ENCODE results near the gene AARSD1.
A peak's percentile ranks its signal among the peaks of the same experiment; 100 is the strongest.

AARSD1 gene, protein sequence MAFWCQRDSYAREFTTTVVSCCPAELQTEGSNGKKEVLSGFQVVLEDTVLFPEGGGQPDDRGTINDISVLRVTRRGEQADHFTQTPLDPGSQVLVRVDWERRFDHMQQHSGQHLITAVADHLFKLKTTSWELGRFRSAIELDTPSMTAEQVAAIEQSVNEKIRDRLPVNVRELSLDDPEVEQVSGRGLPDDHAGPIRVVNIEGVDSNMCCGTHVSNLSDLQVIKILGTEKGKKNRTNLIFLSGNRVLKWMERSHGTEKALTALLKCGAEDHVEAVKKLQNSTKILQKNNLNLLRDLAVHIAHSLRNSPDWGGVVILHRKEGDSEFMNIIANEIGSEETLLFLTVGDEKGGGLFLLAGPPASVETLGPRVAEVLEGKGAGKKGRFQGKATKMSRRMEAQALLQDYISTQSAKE

DNA sequence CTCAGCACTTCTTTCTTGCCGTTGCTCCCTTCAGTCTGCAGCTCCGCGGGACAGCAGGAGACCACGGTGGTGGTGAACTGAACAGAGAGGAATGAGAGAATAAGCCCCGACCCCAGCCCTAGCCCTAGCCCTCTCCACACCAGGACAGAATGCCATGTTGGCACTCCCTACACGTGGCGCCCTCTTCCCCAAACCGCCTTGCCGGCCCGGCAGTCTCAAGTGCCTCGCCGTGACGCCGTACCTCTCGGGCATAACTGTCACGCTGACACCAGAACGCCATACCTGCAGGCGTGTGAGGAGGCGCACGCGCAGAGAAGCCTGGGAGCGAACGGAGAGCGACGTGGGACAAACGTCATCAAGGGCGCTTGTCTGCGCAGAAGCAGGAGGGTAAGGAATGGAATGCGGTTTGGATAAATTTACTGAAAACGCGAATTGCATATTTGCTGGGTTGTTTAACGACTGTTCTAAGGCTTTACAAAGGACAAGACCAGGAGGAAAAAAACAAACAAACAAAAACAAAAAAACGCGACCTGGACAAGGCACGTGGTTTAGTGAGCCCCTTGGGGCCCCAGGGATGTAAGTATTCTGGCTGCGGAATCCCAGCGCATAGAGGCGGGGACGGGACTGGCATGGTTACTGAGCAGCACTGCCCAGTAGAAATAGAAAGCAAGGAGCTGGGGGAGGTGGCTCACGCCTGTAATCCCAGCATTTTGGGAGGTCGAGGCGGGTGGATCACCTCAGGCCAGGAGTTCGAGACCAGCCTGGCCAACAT, at the start of gene AARSD1:
AARSD1 (minus strand) TSS at position 294 of the 772 bp plus-strand sequence; CDS start at position 280, 14 bp downstream.
- peak within 1 kb of the TSS; percentile 83 for H3K27ac ChIP-seq
- TF ChIP-seq, protein P1, sequence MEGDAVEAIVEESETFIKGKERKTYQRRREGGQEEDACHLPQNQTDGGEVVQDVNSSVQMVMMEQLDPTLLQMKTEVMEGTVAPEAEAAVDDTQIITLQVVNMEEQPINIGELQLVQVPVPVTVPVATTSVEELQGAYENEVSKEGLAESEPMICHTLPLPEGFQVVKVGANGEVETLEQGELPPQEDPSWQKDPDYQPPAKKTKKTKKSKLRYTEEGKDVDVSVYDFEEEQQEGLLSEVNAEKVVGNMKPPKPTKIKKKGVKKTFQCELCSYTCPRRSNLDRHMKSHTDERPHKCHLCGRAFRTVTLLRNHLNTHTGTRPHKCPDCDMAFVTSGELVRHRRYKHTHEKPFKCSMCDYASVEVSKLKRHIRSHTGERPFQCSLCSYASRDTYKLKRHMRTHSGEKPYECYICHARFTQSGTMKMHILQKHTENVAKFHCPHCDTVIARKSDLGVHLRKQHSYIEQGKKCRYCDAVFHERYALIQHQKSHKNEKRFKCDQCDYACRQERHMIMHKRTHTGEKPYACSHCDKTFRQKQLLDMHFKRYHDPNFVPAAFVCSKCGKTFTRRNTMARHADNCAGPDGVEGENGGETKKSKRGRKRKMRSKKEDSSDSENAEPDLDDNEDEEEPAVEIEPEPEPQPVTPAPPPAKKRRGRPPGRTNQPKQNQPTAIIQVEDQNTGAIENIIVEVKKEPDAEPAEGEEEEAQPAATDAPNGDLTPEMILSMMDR (IDR thresholded peaks at IDR 0.05): no peak
- H3K27me3 ChIP-seq (ENCODE audit: control insufficient read depth, insufficient read depth, low read length): no peaks in the 10 kb centered on the region
- peak within 1 kb of the TSS; percentile 62 for H3K4me3 ChIP-seq (ENCODE audit: low read depth, low read length)
- no peaks in the 10 kb centered on the region for H3K9me3 ChIP-seq (ENCODE audit: control insufficient read depth, low read length)
- H3K36me3 ChIP-seq (ENCODE audit: control insufficient read depth, insufficient read depth, low read length): no peaks in the 10 kb centered on the region
- no peak within 1 kb of the TSS for H3K9ac ChIP-seq
- H2AFZ ChIP-seq: peak within 1 kb of the TSS; percentile 95
- no peaks in the 10 kb centered on the region for H3K79me2 ChIP-seq
- no peaks in the 10 kb centered on the region for H3K4me1 ChIP-seq
- peak within 1 kb of the TSS; percentile 69 for H3K4me2 ChIP-seq (ENCODE audit: low read length)

DNA sequence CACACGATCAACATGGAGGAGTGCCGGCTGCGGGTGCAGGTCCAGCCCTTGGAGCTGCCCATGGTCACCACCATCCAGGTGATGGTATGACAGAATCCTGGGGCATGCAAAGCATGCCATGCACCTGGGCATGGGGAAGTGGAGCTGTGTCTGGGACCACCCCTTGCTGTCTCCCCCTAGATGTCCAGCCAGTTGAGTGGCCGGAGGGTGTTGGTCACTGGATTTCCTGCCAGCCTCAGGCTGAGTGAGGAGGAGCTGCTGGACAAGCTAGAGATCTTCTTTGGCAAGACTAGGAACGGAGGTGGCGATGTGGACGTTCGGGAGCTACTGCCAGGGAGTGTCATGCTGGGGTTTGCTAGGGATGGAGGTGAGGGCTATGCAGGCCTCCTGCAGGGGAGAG, 49.0 kb upstream of the AARSD1 start:
- Histone ChIP-seq H3K36me3 (ENCODE audit: control insufficient read depth, insufficient read depth, low read length) (no peaks in the 10 kb centered on the region), H3K4me2 (ENCODE audit: low read length) (no peak overlapping the region), H2AFZ (no peak overlapping the region), H3K79me2 (no peaks in the 10 kb centered on the region), H3K27ac (no peak overlapping the region), H3K4me1 (no peaks in the 10 kb centered on the region), H3K9ac (no peak overlapping the region), H3K4me3 (ENCODE audit: low read depth, low read length) (no peak overlapping the region), H3K27me3 (ENCODE audit: control insufficient read depth, insufficient read depth, low read length) (no peaks in the 10 kb centered on the region), H3K9me3 (ENCODE audit: control insufficient read depth, low read length) (no peaks in the 10 kb centered on the region)
- TF ChIP-seq, protein P1 (IDR thresholded peaks at IDR 0.05): no peak

DNA sequence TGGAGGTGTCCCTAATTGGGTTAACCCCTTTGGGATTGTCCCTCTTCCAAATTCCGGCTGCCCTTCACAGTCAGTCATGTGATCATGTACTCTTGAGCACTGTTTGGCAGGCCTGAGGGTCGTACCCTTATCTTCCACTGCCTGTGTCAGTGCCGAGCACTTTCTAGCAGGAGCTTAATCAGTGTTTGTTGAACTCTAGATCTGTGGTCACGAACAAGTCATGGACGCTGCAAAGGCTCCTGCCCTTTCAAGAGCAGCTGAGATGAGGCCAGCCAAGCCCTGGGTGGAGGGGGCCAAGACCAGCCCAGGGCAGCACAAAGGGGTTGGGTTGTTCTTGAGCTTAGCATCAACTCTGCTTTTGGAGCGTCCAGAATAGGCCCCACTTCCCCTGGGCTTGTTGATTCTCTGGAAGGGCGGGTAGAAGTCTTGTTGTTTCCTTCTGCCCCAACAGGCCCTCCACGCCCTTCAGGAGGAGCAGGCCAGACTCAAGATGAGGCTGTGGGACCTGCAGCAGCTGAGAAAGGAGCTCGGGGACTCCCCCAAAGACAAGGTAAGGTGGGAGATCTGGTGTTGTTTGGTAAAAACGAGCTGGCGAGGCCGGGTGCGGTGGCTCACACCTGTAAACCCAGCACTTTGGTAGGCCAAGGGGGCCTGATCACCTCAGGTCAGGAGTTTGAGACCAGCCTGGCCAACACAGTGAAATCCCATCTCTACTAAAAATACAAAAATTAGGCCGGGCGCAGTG, 47.6 kb upstream of the AARSD1 start:
- H3K4me1 ChIP-seq: peaks cover 1% of the 10 kb centered on the region
- H3K79me2 ChIP-seq: no peaks in the 10 kb centered on the region
- H2AFZ ChIP-seq: no peak overlapping the region
- H3K27me3 ChIP-seq (ENCODE audit: control insufficient read depth, insufficient read depth, low read length): no peaks in the 10 kb centered on the region
- H3K9me3 ChIP-seq (ENCODE audit: control insufficient read depth, low read length): no peaks in the 10 kb centered on the region
- H3K4me2 ChIP-seq (ENCODE audit: low read length): no peak overlapping the region
- H3K27ac ChIP-seq: no peak overlapping the region
- no peaks in the 10 kb centered on the region for H3K36me3 ChIP-seq (ENCODE audit: control insufficient read depth, insufficient read depth, low read length)
- H3K9ac ChIP-seq: no peak overlapping the region
- TF ChIP-seq, protein P1 (IDR thresholded peaks at IDR 0.05): no peak
- H3K4me3 ChIP-seq (ENCODE audit: low read depth, low read length): no peak overlapping the region

DNA sequence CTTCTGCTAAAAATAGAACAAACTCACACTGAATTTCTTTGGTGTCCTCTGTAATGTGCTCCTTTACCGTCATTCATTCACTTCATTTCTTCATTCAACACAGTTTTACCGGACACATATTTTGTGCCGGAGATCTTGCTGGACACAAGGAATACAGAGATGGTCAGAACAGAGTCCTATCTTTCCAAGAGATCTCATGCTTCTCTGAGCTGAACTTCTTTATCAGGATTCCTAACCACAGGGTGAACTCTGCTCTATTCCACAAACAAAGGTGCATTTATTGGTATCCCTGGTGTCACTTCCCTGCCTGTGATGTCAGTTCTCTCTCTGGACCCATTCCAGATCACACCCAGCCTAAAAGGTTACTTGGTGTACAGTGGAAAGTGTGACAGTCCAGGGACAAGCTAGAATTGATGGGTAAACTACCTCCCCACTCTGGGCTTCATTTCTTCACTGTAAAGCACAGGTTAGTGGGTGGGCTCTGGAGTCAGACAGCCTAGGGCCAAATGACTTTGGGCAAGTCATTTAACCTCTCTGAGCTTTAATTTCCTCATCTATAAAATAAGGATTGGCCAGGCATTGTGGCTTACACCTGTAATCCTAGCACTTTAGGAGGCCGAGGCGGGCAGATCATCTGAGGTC, 46.5 kb upstream of the AARSD1 start:
- Histone ChIP-seq H3K27me3 (ENCODE audit: control insufficient read depth, insufficient read depth, low read length) (no peaks in the 10 kb centered on the region), H3K27ac (no peak overlapping the region), H3K9me3 (ENCODE audit: control insufficient read depth, low read length) (no peaks in the 10 kb centered on the region), H3K36me3 (ENCODE audit: control insufficient read depth, insufficient read depth, low read length) (no peaks in the 10 kb centered on the region), H3K79me2 (no peaks in the 10 kb centered on the region), H3K4me3 (ENCODE audit: low read depth, low read length) (no peak overlapping the region), H2AFZ (no peak overlapping the region), H3K9ac (no peak overlapping the region), H3K4me1 (peaks cover 4% of the 10 kb centered on the region), H3K4me2 (ENCODE audit: low read length) (no peak overlapping the region)
- TF ChIP-seq, protein P1 (IDR thresholded peaks at IDR 0.05): no peak
